C4-2B (cell line): ENCODE data around the gene OSBPL10.

Source experiments
- H3K27ac ChIP-seq: fragments of 450-650 bp; 2 replicates; pipeline ENCODE4 v1.5.1; 2017
- CTCF ChIP-seq: fragments of 450-650 bp; conservative IDR thresholded peaks from 2 replicates; pipeline ENCODE4 v1.5.1; 2017; ENCODE audit warnings: mild to moderate bottlenecking
- ZFX ChIP-seq: fragments of 450-650 bp; IDR thresholded peaks from 2 replicates; pipeline ENCODE4 v1.6.1; 2017

OSBPL10 gene

GRCh38 chr3:31777092-31777491, 204.0 kb downstream of the OSBPL10 start:
- TF ChIP-seq ZFX: no peak
- TF ChIP-seq CTCF: no peak
- no peak overlapping the region for H3K27ac ChIP-seq

GRCh38 chr3:31776016-31776415, 205.0 kb downstream of the OSBPL10 start:
- TF ChIP-seq CTCF (no peak), ZFX (no peak)
- no peak overlapping the region for H3K27ac ChIP-seq

- TF ChIP-seq ZFX (no peak), CTCF (no peak)
- H3K27ac ChIP-seq: no peak overlapping the region
These were observed 205.7 kb downstream of the OSBPL10 start for GRCh38 chr3:31775383-31775782.

- no peak for TF ChIP-seq CTCF
- no peak for TF ChIP-seq ZFX
- H3K27ac ChIP-seq: no peak overlapping the region
These were observed 208.1 kb downstream of the OSBPL10 start for GRCh38 chr3:31772758-31773473.

- TF ChIP-seq ZFX: no peak
- TF ChIP-seq CTCF: no peak
- no peak overlapping the region for H3K27ac ChIP-seq
These were observed 208.8 kb downstream of the OSBPL10 start for GRCh38 chr3:31772272-31772671.

GRCh38 chr3:31770822-31771326, 210.2 kb downstream of the OSBPL10 start:
- TF ChIP-seq ZFX: no peak
- no peak for TF ChIP-seq CTCF
- no peak overlapping the region for H3K27ac ChIP-seq

- TF ChIP-seq CTCF (peak; percentile 69), ZFX (no peak)
- no peak overlapping the region for H3K27ac ChIP-seq
These were observed 212.5 kb downstream of the OSBPL10 start for GRCh38 chr3:31768479-31769125.
